Activated CD8-positive, alpha-beta T cell treated with anti-CD3 and anti-CD28 coated beads for 36 hours (primary cell): ENCODE data around the gene ZC2HC1B. TPM values are rescaled to one million over a fixed set of nuclear protein-coding genes. Genes with fewer than 3 reads are reported as not detected.

ENCODE experiments used
- ATAC-seq: fragments of 200-7000 bp; cut with Tn5 transposase; one replicate; pipeline ENCODE4 v1.10.0; 2021; ENCODE audit warnings: mild to moderate bottlenecking, moderate library complexity
- CTCF ChIA-PET: fragments of 350-600 bp; sonication (Branson Sonifier 250); formaldehyde crosslinking; loops from one replicate; lab custom pipeline; 2021; ENCODE audit warnings: antibody characterized with exemption; lab: Charles Lee
- POLR2A ChIA-PET: fragments of 350-600 bp; sonication (Branson Sonifier 250); formaldehyde crosslinking; loops from one replicate; lab custom pipeline; 2021; ENCODE audit warnings: antibody characterized with exemption; lab: Charles Lee
- DNase-seq: peaks from one replicate; pipeline ENCODE4 v3.0.0-alpha.2; 2020
- H3K27ac Mint-ChIP-seq: one replicate; pipeline ENCODE4 v1.8.0; 2021; ENCODE audit warnings: mild to moderate bottlenecking, mixed read lengths
- H3K27me3 Mint-ChIP-seq: one replicate; pipeline ENCODE4 v1.8.0; 2021; ENCODE audit warnings: mixed read lengths
- H3K36me3 Mint-ChIP-seq: one replicate; pipeline ENCODE4 v1.8.0; 2021; ENCODE audit warnings: low read depth, mixed read lengths
- H3K4me1 Mint-ChIP-seq: one replicate; pipeline ENCODE4 v1.8.0; 2021; ENCODE audit warnings: low read depth, mixed read lengths
- H3K4me3 Mint-ChIP-seq: one replicate; pipeline ENCODE4 v1.8.0; 2021; ENCODE audit warnings: mild to moderate bottlenecking, moderate library complexity, mixed read lengths
- H3K9me3 Mint-ChIP-seq: one replicate; pipeline ENCODE4 v1.8.0; 2021; ENCODE audit warnings: mixed read lengths
- CTCF ChIP-seq: fragments of 200-600 bp; IDR thresholded peaks from one replicate; pipeline ENCODE4 v1.8.0; 2022; ENCODE audit warnings: antibody characterized with exemption, mild to moderate bottlenecking
- intact Hi-C: fragments of 100-400 bp; cut with micrococcal nuclease; formaldehyde crosslinking; loops from one replicate; pipeline ENCODE4 v1.10.0; 2022
- total RNA-seq, 2 experiments: library from RNA; stranded (reverse); gene quantifications; one replicate each; pipeline ENCODE4 v1.2.3, GENCODE V29; 2021

ZC2HC1B gene
- total RNA-seq, 2 experiments from 2014 or later = not detected

GRCh38 chr6:143842461-143842901 lies 21.8 kb upstream of the ZC2HC1B start:
- intact Hi-C loops = loop anchor here (10.0 kb wide), 1 partner anchor 268 kb away; no protein-coding TSS in a partner anchor
- DNase-seq (no peak), ATAC-seq (peak; percentile 74)
- Mint-ChIP-seq H3K27me3 (no peaks in the 10 kb centered on the region), H3K4me1 (peaks cover 17% of the 10 kb centered on the region), H3K27ac (peak overlapping the region; percentile 99), H3K4me3 (peak overlapping the region; percentile 98), H3K36me3 (peaks cover 33% of the 10 kb centered on the region), H3K9me3 (no peaks in the 10 kb centered on the region)
- POLR2A ChIA-PET = interaction anchor here (0.6 to 4.2 kb wide), 8 partner anchors 8 to 392 kb away, joined by 3 to 13 read pairs (median 4); partner anchors contain the start of gene ADAT2
- CTCF ChIA-PET = interaction anchor here (0.8 to 2.8 kb wide), 4 partner anchors 97 to 267 kb away, joined by 3 to 18 read pairs (median 4); no protein-coding TSS in a partner anchor
- no peak for TF ChIP-seq CTCF

- peak; percentile 97 for ATAC-seq
- H3K9me3 Mint-ChIP-seq = no peaks in the 10 kb centered on the region
- DNase-seq = peak; percentile 97
- H3K4me3 Mint-ChIP-seq = peak within 1 kb of the TSS; percentile 98
- ChIA-PET POLR2A (interaction anchor here (0.6 to 4.2 kb wide), 13 partner anchors 9 to 393 kb away, joined by 3 to 13 read pairs (median 4); partner anchors contain the start of gene ADAT2), CTCF (interaction anchor here (0.8 to 2.8 kb wide), 6 partner anchors 19 to 267 kb away, joined by 3 to 18 read pairs (median 4); no protein-coding TSS in a partner anchor)
- no peak for TF ChIP-seq CTCF
- H3K4me1 Mint-ChIP-seq = peaks cover 21% of the 10 kb centered on the region
- no peaks in the 10 kb centered on the region for H3K27me3 Mint-ChIP-seq
- intact Hi-C loops = loop anchor here (10.0 kb wide), 1 partner anchor 268 kb away; no protein-coding TSS in a partner anchor
- H3K36me3 Mint-ChIP-seq = peaks cover 38% of the 10 kb centered on the region
- peak within 1 kb of the TSS; percentile 99 for H3K27ac Mint-ChIP-seq
Measured at GRCh38 chr6:143842902-143843676, 21.2 kb upstream of the ZC2HC1B start, which contains the start of gene LTV1. Gene LTV1 (plus strand): TSS chr6:143843338. CDS start chr6:143843478, 140 bp downstream.

- no peak for TF ChIP-seq CTCF
- CTCF ChIA-PET = interaction anchor here (0.8 to 2.8 kb wide), 6 partner anchors 17 to 268 kb away, joined by 3 to 18 read pairs (median 4); no protein-coding TSS in a partner anchor
- H3K4me1 Mint-ChIP-seq = peaks cover 25% of the 10 kb centered on the region
- POLR2A ChIA-PET = interaction anchor here (0.5 to 4.2 kb wide), 11 partner anchors 8 to 393 kb away, joined by 3 to 13 read pairs (median 4); partner anchors contain the start of gene ADAT2
- H3K9me3 Mint-ChIP-seq = no peaks in the 10 kb centered on the region
- ATAC-seq (no peak), DNase-seq (no peak)
- H3K4me3 Mint-ChIP-seq = peak overlapping the region; percentile 98
- peaks cover 43% of the 10 kb centered on the region for H3K36me3 Mint-ChIP-seq
- intact Hi-C loops = loop anchor here (10.0 kb wide), 1 partner anchor 269 kb away; no protein-coding TSS in a partner anchor
- H3K27ac Mint-ChIP-seq = peak overlapping the region; percentile 99
- no peaks in the 10 kb centered on the region for H3K27me3 Mint-ChIP-seq
Measured at GRCh38 chr6:143843677-143843999, 20.6 kb upstream of the ZC2HC1B start.

- H3K36me3 Mint-ChIP-seq = peaks cover 46% of the 10 kb centered on the region
- ChIA-PET CTCF (interaction anchor here (0.8 to 2.8 kb wide), 6 partner anchors 16 to 268 kb away, joined by 3 to 18 read pairs (median 4); no protein-coding TSS in a partner anchor), POLR2A (interaction anchor here (0.5 to 4.2 kb wide), 10 partner anchors 8 to 394 kb away, joined by 3 to 13 read pairs (median 4); partner anchors contain the start of gene ADAT2)
- no peak for ATAC-seq
- peak; percentile 6 for DNase-seq
- intact Hi-C loops = loop anchor here (10.0 kb wide), 1 partner anchor 269 kb away; no protein-coding TSS in a partner anchor
- H3K27ac Mint-ChIP-seq = peak overlapping the region; percentile 99
- H3K9me3 Mint-ChIP-seq = no peaks in the 10 kb centered on the region
- H3K27me3 Mint-ChIP-seq = no peaks in the 10 kb centered on the region
- H3K4me3 Mint-ChIP-seq = peak overlapping the region; percentile 98
- H3K4me1 Mint-ChIP-seq = peaks cover 28% of the 10 kb centered on the region
- TF ChIP-seq CTCF = no peak
Measured at GRCh38 chr6:143844006-143844405, 20.3 kb upstream of the ZC2HC1B start.
